SK-N-SH (cell line): ENCODE data around the gene EIF1AD. TPM values are rescaled to one million over a fixed set of nuclear protein-coding genes. Genes with fewer than 3 reads are reported as not detected.

ENCODE experiments used
- CTCF ChIA-PET: fragments of 300-600, 350-600 bp; formaldehyde crosslinking; extraction: SDS; loops from one replicate; lab custom pipeline; 2021; lab: Yijun Ruan, JAX
- POLR2A ChIA-PET: fragments of 350-600 bp; sonication (Branson Sonifier 250); formaldehyde crosslinking; extraction: SDS; loops from one replicate; lab custom pipeline; 2020; ENCODE audit warnings: antibody characterized with exemption, inconsistent platforms; lab: Yijun Ruan, JAX
- DNase-seq: peaks from one replicate; pipeline ENCODE4 v3.0.0; 2012
- H2AFZ ChIP-seq: fragments of 200-600 bp; sonication (generic); 2 replicates; pipeline ENCODE4 v1.8.1; 2016; ENCODE audit warnings: antibody characterized with exemption, mild to moderate bottlenecking, low read depth
- H3F3A ChIP-seq: fragments of 200-600 bp; sonication (generic); replicated peaks from 2 replicates; pipeline ENCODE3; 2016; ENCODE audit warnings: antibody characterized with exemption, mild to moderate bottlenecking; ENCODE audit not compliant: insufficient read depth
- H3K27ac ChIP-seq, 2 experiments: fragments of 200-500 bp in 1 of 2; fragments of 200-600 bp in 1 of 2; sonication (Bioruptor generic) in 1 of 2; sonication (generic), shearing (Covaris generic) in 1 of 2; 2 replicates each; pipeline versions ENCODE4 v1.5.1 to v1.6.1; 2014 to 2016; ENCODE audit warnings: low read depth in 2 of 2, inconsistent platforms in 1 of 2, low read length in 1 of 2, mild to moderate bottlenecking in 1 of 2, mixed read lengths in 1 of 2
- H3K27me3 ChIP-seq: fragments of 200-600 bp; sonication (generic), shearing (Covaris generic); 2 replicates; pipeline ENCODE4 v1.6.1; 2016; ENCODE audit warnings: mixed run types; ENCODE audit not compliant: insufficient read depth
- H3K36me3 ChIP-seq, 2 experiments: fragments of 200-500 bp in 1 of 2; fragments of 200-600 bp in 1 of 2; sonication (Bioruptor generic) in 1 of 2; sonication (generic) in 1 of 2; replicated peaks in 1 of 2; 2 replicates each; pipeline versions ENCODE3 to v1.5.1; 2014 to 2016; ENCODE audit warnings: low read length in 1 of 2, mild to moderate bottlenecking in 1 of 2; ENCODE audit not compliant: insufficient read depth in 2 of 2, control insufficient read depth in 1 of 2
- H3K4me1 ChIP-seq, 2 experiments: fragments of 200-500 bp in 1 of 2; fragments of 200-600 bp in 1 of 2; sonication (Bioruptor generic) in 1 of 2; sonication (generic), shearing (Covaris generic) in 1 of 2; 2 replicates each; pipeline versions ENCODE4 v1.5.1 to v1.6.1; 2014 to 2016; ENCODE audit warnings: low read depth in 1 of 2, low read length in 1 of 2, mixed run types in 1 of 2; ENCODE audit not compliant: insufficient read depth in 2 of 2, control insufficient read depth in 1 of 2
- H3K4me2 ChIP-seq: fragments of 200-600 bp; sonication (generic), shearing (Covaris generic); 2 replicates; pipeline ENCODE4 v1.6.1; 2017; ENCODE audit warnings: mixed run types
- H3K4me3 ChIP-seq, 2 experiments: fragments of 200-500 bp in 1 of 2; fragments of 200-600 bp in 1 of 2; sonication (Bioruptor generic) in 1 of 2; sonication (generic), shearing (Covaris generic) in 1 of 2; 2 replicates each; pipeline versions ENCODE4 v1.5.1 to v1.8.1; 2014 to 2016; ENCODE audit warnings: low read depth in 2 of 2, inconsistent platforms in 1 of 2, low read length in 1 of 2, mild to moderate bottlenecking in 1 of 2, mixed read lengths in 1 of 2, moderate library complexity in 1 of 2
- H3K79me2 ChIP-seq: fragments of 200-600 bp; sonication (generic); 2 replicates; pipeline ENCODE4 v1.8.1; 2017; ENCODE audit warnings: mild to moderate bottlenecking; ENCODE audit not compliant: insufficient read depth
- H3K9ac ChIP-seq: fragments of 200-600 bp; sonication (generic); 2 replicates; pipeline ENCODE4 v1.6.1; 2017; ENCODE audit warnings: mixed run types
- H3K9me2 ChIP-seq: fragments of 200-600 bp; sonication (generic); 2 replicates; pipeline ENCODE4 v1.6.1; 2017; ENCODE audit warnings: mixed run types
- H3K9me3 ChIP-seq: fragments of 200-600 bp; sonication (generic); 2 replicates; pipeline ENCODE4 v1.6.1; 2017; ENCODE audit warnings: mixed run types, mild to moderate bottlenecking, moderate library complexity
- H4K20me1 ChIP-seq: fragments of 200-600 bp; sonication (generic); 2 replicates; pipeline ENCODE4 v1.6.1; 2017; ENCODE audit warnings: mild to moderate bottlenecking, mixed run types; ENCODE audit not compliant: insufficient read depth
- CHD2 ChIP-seq: fragments of 150-350 bp; IDR thresholded peaks from 2 replicates; pipeline ENCODE4 v1.6.1; 2018; ENCODE audit warnings: low read length; ENCODE audit not compliant: partially characterized antibody
- EZH2phosphoT487 ChIP-seq: fragments of 200-600 bp; sonication (generic); IDR thresholded peaks from 2 replicates; pipeline ENCODE4 v1.6.1; 2017; ENCODE audit warnings: low read depth, mixed run types, mild to moderate bottlenecking, antibody characterized with exemption, moderate library complexity, borderline replicate concordance
- FOSL2 ChIP-seq: IDR thresholded peaks from 2 replicates; pipeline ENCODE4 v1.4.0; 2012; ENCODE audit warnings: low read depth, mild to moderate bottlenecking, moderate library complexity, borderline replicate concordance
- FOXM1 ChIP-seq: IDR thresholded peaks from 2 replicates; pipeline ENCODE4 v1.4.0; 2012; ENCODE audit warnings: low read depth, mild to moderate bottlenecking
- IRF3 ChIP-seq: fragments of 150-350 bp; IDR thresholded peaks from 2 replicates; pipeline ENCODE4 v1.6.1; 2016; ENCODE audit warnings: mild to moderate bottlenecking, low read depth, low read length
- JUND ChIP-seq: IDR thresholded peaks from 2 replicates; pipeline ENCODE4 v1.4.0; 2012
- MAX ChIP-seq: IDR thresholded peaks from 2 replicates; pipeline ENCODE4 v1.4.0; 2012; ENCODE audit warnings: low read depth
- MEF2A ChIP-seq: IDR thresholded peaks from 2 replicates; pipeline ENCODE4 v1.4.0; 2012; ENCODE audit warnings: low read depth, borderline replicate concordance
- MXI1 ChIP-seq: IDR thresholded peaks from 2 replicates; pipeline ENCODE4 v1.6.1; 2012; ENCODE audit warnings: mild to moderate bottlenecking, low read depth, low read length, improper control_type of control experiment
- NFIC ChIP-seq: IDR thresholded peaks from 2 replicates; pipeline ENCODE4 v1.4.0; 2012; ENCODE audit warnings: borderline replicate concordance
- NRF1 ChIP-seq: IDR thresholded peaks from 2 replicates; pipeline ENCODE4 v1.6.1; 2012; ENCODE audit warnings: low read depth, mild to moderate bottlenecking, low read length
- RAD21 ChIP-seq: IDR thresholded peaks from 2 replicates; pipeline ENCODE4 v1.6.1; 2012; ENCODE audit warnings: mild to moderate bottlenecking, low read length
- RCOR1 ChIP-seq: fragments of 150-350 bp; IDR thresholded peaks from 2 replicates; pipeline ENCODE4 v1.6.1; 2017; ENCODE audit warnings: antibody characterized with exemption, low read length
- REST ChIP-seq: IDR thresholded peaks from 2 replicates; pipeline ENCODE4 v1.6.1; 2012; ENCODE audit warnings: mild to moderate bottlenecking, low read depth, low read length, moderate library complexity
- RFX5 ChIP-seq: IDR thresholded peaks from 2 replicates; pipeline ENCODE4 v1.6.1; 2012; ENCODE audit warnings: mild to moderate bottlenecking, improper control_type of control experiment, low read length
- TAF1 ChIP-seq: IDR thresholded peaks from 2 replicates; pipeline ENCODE4 v1.6.1; 2012; ENCODE audit warnings: low read depth, mild to moderate bottlenecking, low read length, moderate library complexity, borderline replicate concordance
- TCF12 ChIP-seq: IDR thresholded peaks from 2 replicates; pipeline ENCODE4 v1.4.0; 2012
- TEAD4 ChIP-seq: IDR thresholded peaks from 2 replicates; pipeline ENCODE4 v1.4.0; 2012; ENCODE audit warnings: mild to moderate bottlenecking, borderline replicate concordance; ENCODE audit not compliant: insufficient read depth
- YY1 ChIP-seq: IDR thresholded peaks from 2 replicates; pipeline ENCODE4 v1.4.0; 2012; ENCODE audit warnings: low read depth, mild to moderate bottlenecking
- WGBS: methylation state at CpG from one replicate; pipeline ENCODE4 v1.1.6; 2017; ENCODE audit warnings: low lambda C conversion rate; 5-methylcytosine and 5-hydroxymethylcytosine counted together
- polyA plus RNA-seq, 3 experiments: library from polyadenylated mRNA; depleted of rRNA; stranded (reverse); fragments of >200 nt; gene quantifications; 2 replicates each; pipeline ENCODE4 v1.2.3, GENCODE V29; 2012

Gene EIF1AD
- polyA plus RNA-seq, 1 of the 3 experiments (the other 2 are of a cell fraction), result 28.9 TPM

- TF ChIP-seq CHD2 (no peak), MEF2A (no peak), RAD21 (no peak)
Observed at GRCh38 chr11:65960824-65961266, 41.1 kb downstream of the EIF1AD start (continued).

- Histone ChIP-seq H3K4me1 (peaks cover 8 to 14% of the 10 kb centered on the region in 2 experiments; a peak in 3 of 4 replicates), H3K27me3 (no peaks in the 10 kb centered on the region), H3K9me3 (no peaks in the 10 kb centered on the region), H4K20me1 (peaks cover 5% of the 10 kb centered on the region; the same call in 1 of the 2 replicates), H3K9ac (no peak overlapping the region), H3K79me2 (peaks cover 30% of the 10 kb centered on the region), H3K9me2 (no peaks in the 10 kb centered on the region), H3K4me2 (no peak overlapping the region), H3F3A (peaks cover 4% of the 10 kb centered on the region), H3K4me3 (no peak overlapping the region), H3K36me3 (peaks cover 0 to 2% of the 10 kb centered on the region in 2 experiments), H2AFZ (no peak overlapping the region), H3K27ac (no peak overlapping the region)
- TF ChIP-seq RFX5, result no peak
- no peak for TF ChIP-seq NRF1
- TF ChIP-seq TCF12, result no peak
- no peak for TF ChIP-seq FOXM1
- TF ChIP-seq RCOR1, result no peak
- no peak for TF ChIP-seq MAX
- no peak for TF ChIP-seq FOSL2
- TF ChIP-seq TEAD4, result no peak
- no peak for TF ChIP-seq YY1
- no peak for TF ChIP-seq REST
- TF ChIP-seq EZH2phosphoT487, result no peak
- no peak for TF ChIP-seq NFIC
- TF ChIP-seq CHD2, result no peak
- TF ChIP-seq IRF3, result no peak
- no peak for TF ChIP-seq JUND
- no peak for TF ChIP-seq MXI1
- TF ChIP-seq TAF1, result no peak
- ChIA-PET CTCF (interaction anchor here (0.7 to 1.8 kb wide), 4 partner anchors 71 to 177 kb away, joined by 3 to 9 read pairs (median 4); partner anchors contain the start of genes FIBP and MUS81), POLR2A (no interaction called here)
- DNase-seq, result no peak
- 90% methylated on average over 11 of the region's 17 CpGs for WGBS
Observed at GRCh38 chr11:65958774-65959420, 43.1 kb downstream of the EIF1AD start.
